ENCODE data around the gene C6orf118. TPM values are rescaled to one million over a fixed set of nuclear protein-coding genes. Genes with fewer than 3 reads are reported as not detected.

C6orf118 gene
- total RNA-seq, 2 donors from 2014 or later = 0.52 TPM; not detected in 1

- Histone ChIP-seq H3K36me3 (replicated peaks in 1 of 2; ENCODE audit: insufficient read depth in 1 of 2, low read depth in 2 of 2) (no peaks in the 10 kb centered on the region), H3K27ac (no peak overlapping the region), H3K4me1 (no peaks in the 10 kb centered on the region), H3K27me3 (no peaks in the 10 kb centered on the region), H3K9me3 (no peaks in the 10 kb centered on the region), H3K4me3 (no peak overlapping the region)
- no peak for ATAC-seq
- WGBS, 2 donors = 56 to 65% methylated on average over 3 of the region's 3 CpGs
- intact Hi-C loops (cut with DNase I) = no loop called here
- no peak for DNase-seq
- TF ChIP-seq CTCF (IDR thresholded peaks at IDR 0.05) (no peak), POLR2A (IDR thresholded peaks at IDR 0.05) (no peak)
These were observed 78.2 kb downstream of the C6orf118 start for GRCh38 chr6:165231177-165231576.

Measured in body of pancreas (tissue), 4 donors.